ENCODE data around the gene TAS2R14. TPM values are rescaled to one million over a fixed set of nuclear protein-coding genes. Genes with fewer than 3 reads are reported as not detected.

Gene TAS2R14
- total RNA-seq, 1 donor from 2014 or later = 2.0 TPM

DNA sequence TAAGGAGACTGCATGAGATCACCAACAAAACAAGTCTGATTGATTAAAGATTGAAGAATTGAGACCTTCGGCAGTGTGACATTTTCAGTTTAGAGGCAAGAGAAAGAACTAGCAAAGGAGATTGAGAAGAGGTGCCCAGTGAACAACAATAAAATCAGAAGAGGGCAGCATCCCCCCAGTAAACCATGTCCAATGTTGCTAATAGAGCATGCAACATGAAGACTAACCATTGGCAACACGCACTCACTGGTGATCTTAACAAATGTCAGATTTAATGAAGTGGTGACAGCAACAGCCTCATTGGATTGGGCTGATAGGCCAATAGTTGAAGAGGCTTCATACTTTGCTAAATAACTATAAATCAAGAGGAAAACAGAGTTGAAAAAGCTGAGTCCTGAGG lies 20.7 kb upstream of the TAS2R14 start:
- Histone ChIP-seq H3K27me3 (ENCODE audit: insufficient read depth, low read length) (no peaks in the 10 kb centered on the region), H3K27ac (ENCODE audit: low read depth, low read length) (no peak overlapping the region), H3K9me3 (ENCODE audit: insufficient read depth, low read depth, low read length) (no peaks in the 10 kb centered on the region), H3K4me1 (ENCODE audit: insufficient read depth, low read length) (no peaks in the 10 kb centered on the region), H3K4me3 (ENCODE audit: insufficient read depth, low read depth, low read length) (no peak overlapping the region), H2AFZ (ENCODE audit: low read depth, low read length) (no peak overlapping the region), H3K4me2 (ENCODE audit: low read length) (no peak overlapping the region), H4K20me1 (ENCODE audit: insufficient read depth, low read length) (no peaks in the 10 kb centered on the region), H3K36me3 (ENCODE audit: insufficient read depth, low read length) (no peaks in the 10 kb centered on the region), H3K79me2 (ENCODE audit: insufficient read depth, low read length) (peaks cover 3% of the 10 kb centered on the region), H3K9ac (ENCODE audit: low read length) (no peak overlapping the region)
- Mint-ChIP-seq H3K27me3 (ENCODE audit: low read depth, unreplicated experiment) (no peaks in the 10 kb centered on the region), H3K36me3 (ENCODE audit: low read depth, unreplicated experiment) (peaks cover 4% of the 10 kb centered on the region), H3K27ac (ENCODE audit: unreplicated experiment) (no peak overlapping the region), H3K4me3 (ENCODE audit: unreplicated experiment) (no peak overlapping the region), H3K4me1 (ENCODE audit: low read depth, unreplicated experiment) (peaks cover 5% of the 10 kb centered on the region), H3K9me3 (ENCODE audit: unreplicated experiment) (peaks cover 13% of the 10 kb centered on the region)
- DNase-seq (ENCODE audit: low read depth) (no peak), FAIRE-seq (no peak)
- TF ChIP-seq, protein P1, sequence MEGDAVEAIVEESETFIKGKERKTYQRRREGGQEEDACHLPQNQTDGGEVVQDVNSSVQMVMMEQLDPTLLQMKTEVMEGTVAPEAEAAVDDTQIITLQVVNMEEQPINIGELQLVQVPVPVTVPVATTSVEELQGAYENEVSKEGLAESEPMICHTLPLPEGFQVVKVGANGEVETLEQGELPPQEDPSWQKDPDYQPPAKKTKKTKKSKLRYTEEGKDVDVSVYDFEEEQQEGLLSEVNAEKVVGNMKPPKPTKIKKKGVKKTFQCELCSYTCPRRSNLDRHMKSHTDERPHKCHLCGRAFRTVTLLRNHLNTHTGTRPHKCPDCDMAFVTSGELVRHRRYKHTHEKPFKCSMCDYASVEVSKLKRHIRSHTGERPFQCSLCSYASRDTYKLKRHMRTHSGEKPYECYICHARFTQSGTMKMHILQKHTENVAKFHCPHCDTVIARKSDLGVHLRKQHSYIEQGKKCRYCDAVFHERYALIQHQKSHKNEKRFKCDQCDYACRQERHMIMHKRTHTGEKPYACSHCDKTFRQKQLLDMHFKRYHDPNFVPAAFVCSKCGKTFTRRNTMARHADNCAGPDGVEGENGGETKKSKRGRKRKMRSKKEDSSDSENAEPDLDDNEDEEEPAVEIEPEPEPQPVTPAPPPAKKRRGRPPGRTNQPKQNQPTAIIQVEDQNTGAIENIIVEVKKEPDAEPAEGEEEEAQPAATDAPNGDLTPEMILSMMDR (IDR thresholded peaks at IDR 0.05; ENCODE audit: insufficient read depth, low read depth, low read length) = no peak

DNA sequence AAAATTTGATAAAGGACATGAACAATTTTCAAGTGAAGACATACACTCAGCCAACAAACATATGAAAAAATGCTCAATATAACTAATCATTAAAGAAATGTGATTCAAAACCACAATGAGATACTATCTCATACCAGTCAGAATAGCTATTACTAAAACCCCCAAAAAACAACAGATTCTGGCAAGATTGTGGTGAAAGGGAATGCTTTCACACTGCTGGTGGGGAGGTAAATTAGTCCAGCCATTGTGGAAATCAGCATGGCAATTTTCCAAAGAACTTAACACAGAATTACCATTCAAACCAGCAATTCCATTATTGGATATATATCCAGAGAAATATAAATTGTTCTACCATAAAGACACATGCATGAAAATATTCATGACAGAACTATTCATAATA lies 18.7 kb upstream of the TAS2R14 start:
- H2AFZ ChIP-seq (ENCODE audit: low read depth, low read length) = no peak overlapping the region
- H3K79me2 ChIP-seq (ENCODE audit: insufficient read depth, low read length) = peaks cover 12% of the 10 kb centered on the region
- H3K4me3 ChIP-seq (ENCODE audit: insufficient read depth, low read depth, low read length) = no peak overlapping the region
- no peak overlapping the region for H3K4me3 Mint-ChIP-seq (ENCODE audit: unreplicated experiment)
- H3K36me3 ChIP-seq (ENCODE audit: insufficient read depth, low read length) = no peaks in the 10 kb centered on the region
- H3K4me2 ChIP-seq (ENCODE audit: low read length) = no peak overlapping the region
- H3K4me1 ChIP-seq (ENCODE audit: insufficient read depth, low read length) = no peaks in the 10 kb centered on the region
- H3K27ac Mint-ChIP-seq (ENCODE audit: unreplicated experiment) = no peak overlapping the region
- no peaks in the 10 kb centered on the region for H3K27me3 Mint-ChIP-seq (ENCODE audit: low read depth, unreplicated experiment)
- no peaks in the 10 kb centered on the region for H3K9me3 ChIP-seq (ENCODE audit: insufficient read depth, low read depth, low read length)
- TF ChIP-seq, protein P1 (IDR thresholded peaks at IDR 0.05; ENCODE audit: insufficient read depth, low read depth, low read length) = no peak
- TF ChIP-seq EZH2 (IDR thresholded peaks at IDR 0.05; ENCODE audit: insufficient read depth, low read length) = no peak
- no peaks in the 10 kb centered on the region for H3K27me3 ChIP-seq (ENCODE audit: insufficient read depth, low read length)
- FAIRE-seq = peak; percentile 50
- peaks cover 4% of the 10 kb centered on the region for H4K20me1 ChIP-seq (ENCODE audit: insufficient read depth, low read length)
- H3K4me1 Mint-ChIP-seq (ENCODE audit: low read depth, unreplicated experiment) = peaks cover 5% of the 10 kb centered on the region
- H3K9ac ChIP-seq (ENCODE audit: low read length) = no peak overlapping the region
- H3K27ac ChIP-seq (ENCODE audit: low read depth, low read length) = no peak overlapping the region
- H3K36me3 Mint-ChIP-seq (ENCODE audit: low read depth, unreplicated experiment) = peaks cover 4% of the 10 kb centered on the region
- H3K9me3 Mint-ChIP-seq (ENCODE audit: unreplicated experiment) = peaks cover 13% of the 10 kb centered on the region
- peak; percentile 70 for DNase-seq (ENCODE audit: low read depth)

DNA sequence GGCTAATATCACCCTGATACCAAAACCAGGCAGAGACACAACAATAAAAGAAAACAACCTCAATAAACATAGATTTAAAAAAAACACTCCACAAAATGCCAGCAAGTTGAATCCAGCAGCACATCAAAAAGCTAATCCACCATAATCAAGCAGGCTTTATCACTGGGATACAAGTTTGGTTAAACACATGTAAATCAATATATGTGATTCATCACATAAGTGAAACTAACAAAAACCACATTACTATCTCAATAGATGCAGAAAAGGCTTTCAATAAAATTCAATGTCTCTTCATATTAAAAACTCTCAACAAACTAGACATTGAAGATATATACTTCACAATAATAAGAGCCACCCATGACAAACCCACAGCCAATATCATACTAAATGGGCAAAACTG lies 17.0 kb upstream of the TAS2R14 start:
- Histone ChIP-seq H3K4me2 (ENCODE audit: low read length) (no peak overlapping the region), H3K27me3 (ENCODE audit: insufficient read depth, low read length) (no peaks in the 10 kb centered on the region), H3K4me3 (ENCODE audit: insufficient read depth, low read depth, low read length) (no peak overlapping the region), H3K4me1 (ENCODE audit: insufficient read depth, low read length) (no peaks in the 10 kb centered on the region), H4K20me1 (ENCODE audit: insufficient read depth, low read length) (peaks cover 5% of the 10 kb centered on the region), H2AFZ (ENCODE audit: low read depth, low read length) (no peak overlapping the region), H3K9me3 (ENCODE audit: insufficient read depth, low read depth, low read length) (no peaks in the 10 kb centered on the region), H3K36me3 (ENCODE audit: insufficient read depth, low read length) (no peaks in the 10 kb centered on the region), H3K79me2 (ENCODE audit: insufficient read depth, low read length) (peaks cover 15% of the 10 kb centered on the region), H3K27ac (ENCODE audit: low read depth, low read length) (no peak overlapping the region), H3K9ac (ENCODE audit: low read length) (no peak overlapping the region)
- peaks cover 13% of the 10 kb centered on the region for H3K9me3 Mint-ChIP-seq (ENCODE audit: unreplicated experiment)
- no peak overlapping the region for H3K4me3 Mint-ChIP-seq (ENCODE audit: unreplicated experiment)
- H3K27me3 Mint-ChIP-seq (ENCODE audit: low read depth, unreplicated experiment) = no peaks in the 10 kb centered on the region
- no peak overlapping the region for H3K27ac Mint-ChIP-seq (ENCODE audit: unreplicated experiment)
- H3K36me3 Mint-ChIP-seq (ENCODE audit: low read depth, unreplicated experiment) = no peaks in the 10 kb centered on the region
- peaks cover 5% of the 10 kb centered on the region for H3K4me1 Mint-ChIP-seq (ENCODE audit: low read depth, unreplicated experiment)
- no peak for TF ChIP-seq EZH2 (IDR thresholded peaks at IDR 0.05; ENCODE audit: insufficient read depth, low read length)
- TF ChIP-seq, protein P1 (IDR thresholded peaks at IDR 0.05; ENCODE audit: insufficient read depth, low read depth, low read length) = no peak
- FAIRE-seq (peak; percentile 45), DNase-seq (ENCODE audit: low read depth) (no peak)
